AG10803 (cell line): Measurements from ENCODE around the gene SNUPN.

Experiments
- DNase-seq: peaks from one replicate; pipeline ENCODE4 v3.0.0; 2010; ENCODE audit warnings: low read depth
- H3K4me3 ChIP-seq: 2 replicates; pipeline ENCODE4 v1.5.1; 2011; ENCODE audit warnings: mild to moderate bottlenecking, low read length, control low read depth
- CTCF ChIP-seq: conservative IDR thresholded peaks from 2 replicates; pipeline ENCODE4 v1.5.1; 2011; ENCODE audit warnings: mild to moderate bottlenecking, low read length, control low read depth, inconsistent platforms

The SNUPN gene

GRCh38 chr15:75651810-75652543 lies 26.5 kb upstream of the SNUPN start:
- no peak for TF ChIP-seq CTCF
- peak overlapping the region; percentile 90 for H3K4me3 ChIP-seq
- DNase-seq: no peak

GRCh38 chr15:75650908-75651809 lies 25.6 kb upstream of the SNUPN start:
- no peak for DNase-seq

GRCh38 chr15:75649848-75650247 lies 24.3 kb upstream of the SNUPN start:
- DNase-seq: no peak
- H3K4me3 ChIP-seq: peak overlapping the region; percentile 90
- no peak for TF ChIP-seq CTCF

More at GRCh38 chr15:75650908-75651809, 25.6 kb upstream of the SNUPN start:
- TF ChIP-seq CTCF: no peak
- peak overlapping the region; percentile 90 for H3K4me3 ChIP-seq

GRCh38 chr15:75649045-75649761 lies 23.7 kb upstream of the SNUPN start:
- H3K4me3 ChIP-seq: peak overlapping the region; percentile 90
- no peak for DNase-seq
- no peak for TF ChIP-seq CTCF

- DNase-seq: peak; percentile 44
- H3K4me3 ChIP-seq: peak overlapping the region; percentile 90
- no peak for TF ChIP-seq CTCF
Measured at GRCh38 chr15:75648156-75649000, 22.9 kb upstream of the SNUPN start.

- H3K4me3 ChIP-seq: peak within 1 kb of the TSS; percentile 90
- peak; percentile 35 for TF ChIP-seq CTCF
- peak; percentile 79 for DNase-seq
Measured at GRCh38 chr15:75647370-75648155, 22.0 kb upstream of the SNUPN start, which contains the start of gene SNX33. TSS of gene SNX33 (plus strand) at chr15:75647912. CDS start at chr15:75649103, 1,191 bp downstream.
